Uterus (tissue), 2 donors: ENCODE measurements around the gene RGS11.

Experiments
- CTCF ChIP-seq, 4 experiments: fragments of 200-600 bp in 2 of 4; fragments of 450-650 bp in 2 of 4; sonication (generic) in 2 of 4; IDR thresholded peaks; one replicate each; pipeline ENCODE4 v1.5.1; 2016 to 2019; ENCODE audit warnings: antibody characterized with exemption in 4 of 4, mild to moderate bottlenecking in 2 of 4, moderate library complexity in 1 of 4
- POLR2A ChIP-seq, 2 donors: fragments of 450-650 bp; IDR thresholded peaks; one replicate each; pipeline ENCODE4 v1.6.1; 2016; ENCODE audit warnings: antibody characterized with exemption in 2 of 2, mild to moderate bottlenecking in 1 of 2, moderate library complexity in 1 of 2

- TF ChIP-seq CTCF (IDR thresholded peaks at IDR 0.05) (no peak), POLR2A (IDR thresholded peaks at IDR 0.05) (no peak)
These were observed 31.2 kb upstream of the RGS11 start for GRCh38 chr16:306911-307370.
